ENCODE results near the gene RHNO1.

Gene RHNO1

GRCh38 chr12:2937500-2937899 lies 60.5 kb downstream of the RHNO1 start:
- no peaks in the 10 kb centered on the region for H3K9me3 Mint-ChIP-seq
- no peak overlapping the region for H3K27ac Mint-ChIP-seq
- no peak overlapping the region for H3K4me3 Mint-ChIP-seq
- H3K4me1 Mint-ChIP-seq (ENCODE audit: low read depth in 2 of 2): no peaks in the 10 kb centered on the region
- peaks cover 29% of the 10 kb centered on the region for H3K36me3 Mint-ChIP-seq (ENCODE audit: insufficient read depth)
- ATAC-seq (replicated peaks) (no peak), DNase-seq (no peak)
- no peaks in the 10 kb centered on the region for H3K27me3 Mint-ChIP-seq
